ENCODE data around the gene ARHGEF40.

- TF ChIP-seq CTCF (IDR thresholded peaks at IDR 0.05) (no peak), JUN (CRISPR knock-in tag; IDR thresholded peaks at IDR 0.05) (no peak), TEAD4 (CRISPR knock-in tag; IDR thresholded peaks at IDR 0.05) (no peak), SMAD4 (CRISPR knock-in tag; IDR thresholded peaks at IDR 0.05) (no peak), MAX (CRISPR knock-in tag; IDR thresholded peaks at IDR 0.05) (no peak), ATF6 (CRISPR knock-in tag; IDR thresholded peaks at IDR 0.05) (no peak)
- TF ChIP-seq, protein P1, sequence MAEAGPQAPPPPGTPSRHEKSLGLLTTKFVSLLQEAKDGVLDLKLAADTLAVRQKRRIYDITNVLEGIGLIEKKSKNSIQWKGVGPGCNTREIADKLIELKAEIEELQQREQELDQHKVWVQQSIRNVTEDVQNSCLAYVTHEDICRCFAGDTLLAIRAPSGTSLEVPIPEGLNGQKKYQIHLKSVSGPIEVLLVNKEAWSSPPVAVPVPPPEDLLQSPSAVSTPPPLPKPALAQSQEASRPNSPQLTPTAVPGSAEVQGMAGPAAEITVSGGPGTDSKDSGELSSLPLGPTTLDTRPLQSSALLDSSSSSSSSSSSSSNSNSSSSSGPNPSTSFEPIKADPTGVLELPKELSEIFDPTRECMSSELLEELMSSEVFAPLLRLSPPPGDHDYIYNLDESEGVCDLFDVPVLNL (CRISPR knock-in tag; IDR thresholded peaks at IDR 0.05; ENCODE audit: borderline replicate concordance, low read depth) = no peak
- TF ChIP-seq, protein P2, sequence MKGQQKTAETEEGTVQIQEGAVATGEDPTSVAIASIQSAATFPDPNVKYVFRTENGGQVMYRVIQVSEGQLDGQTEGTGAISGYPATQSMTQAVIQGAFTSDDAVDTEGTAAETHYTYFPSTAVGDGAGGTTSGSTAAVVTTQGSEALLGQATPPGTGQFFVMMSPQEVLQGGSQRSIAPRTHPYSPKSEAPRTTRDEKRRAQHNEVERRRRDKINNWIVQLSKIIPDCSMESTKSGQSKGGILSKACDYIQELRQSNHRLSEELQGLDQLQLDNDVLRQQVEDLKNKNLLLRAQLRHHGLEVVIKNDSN (CRISPR knock-in tag; IDR thresholded peaks at IDR 0.05) = no peak
- TF ChIP-seq, protein P3, sequence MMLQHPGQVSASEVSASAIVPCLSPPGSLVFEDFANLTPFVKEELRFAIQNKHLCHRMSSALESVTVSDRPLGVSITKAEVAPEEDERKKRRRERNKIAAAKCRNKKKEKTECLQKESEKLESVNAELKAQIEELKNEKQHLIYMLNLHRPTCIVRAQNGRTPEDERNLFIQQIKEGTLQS (CRISPR knock-in tag; conservative IDR thresholded peaks at IDR 0.05) = no peak
Observed at GRCh38 chr14:21058903-21059302, 11.2 kb upstream of the ARHGEF40 start.

Measured in WTC11 (cell line).